ENCODE data around the gene SLC6A15. TPM values are rescaled to one million over a fixed set of nuclear protein-coding genes. Genes with fewer than 3 reads are reported as not detected.

Gene SLC6A15
- total and polyA plus RNA-seq, 2 of the 8 experiments (the other 6 are each of a cell fraction or from before 2014, with no cell fraction given): 3.1 to 42.0 TPM

DNA sequence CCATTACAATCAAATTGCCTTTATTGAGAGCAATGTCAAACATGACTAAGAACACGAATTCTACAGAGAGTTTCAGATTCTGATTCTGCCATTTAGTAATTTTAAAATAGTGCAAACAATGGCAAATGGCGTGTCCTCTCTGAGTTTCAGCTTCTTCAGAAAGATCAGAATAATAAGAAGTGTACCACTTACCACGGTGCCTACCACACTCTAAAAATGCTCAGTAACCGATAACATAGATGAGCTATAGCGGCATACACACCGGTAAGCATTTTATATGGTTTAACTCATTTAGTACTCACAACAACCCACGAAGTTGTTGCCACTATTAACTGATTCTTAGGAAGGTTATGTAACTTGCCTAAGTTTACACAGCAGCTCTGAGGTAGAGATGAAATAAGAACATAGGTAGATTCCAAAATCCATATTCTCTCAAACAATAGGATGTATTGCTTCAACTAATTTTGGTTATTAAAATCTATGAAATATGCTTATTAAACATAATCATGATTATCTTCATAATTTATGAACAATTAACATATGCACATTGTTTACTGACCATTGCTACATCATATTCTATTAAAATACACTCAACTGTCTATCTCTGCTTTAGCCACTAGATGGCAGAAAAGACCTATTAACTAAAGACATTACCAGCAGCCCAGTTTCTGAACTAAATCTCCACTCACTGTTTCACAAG, 38.3 kb downstream of the SLC6A15 start (continued):
- TF ChIP-seq GTF2F1 (IDR thresholded peaks at IDR 0.05; ENCODE audit: borderline replicate concordance, low read depth, low read length): no peak
- 0 out of 2 replicates have a peak, but pooled peaks have one; percentile 31 for TF ChIP-seq CEBPB (IDR thresholded peaks at IDR 0.05; ENCODE audit: low read depth, low read length)
- TF ChIP-seq, protein P1, sequence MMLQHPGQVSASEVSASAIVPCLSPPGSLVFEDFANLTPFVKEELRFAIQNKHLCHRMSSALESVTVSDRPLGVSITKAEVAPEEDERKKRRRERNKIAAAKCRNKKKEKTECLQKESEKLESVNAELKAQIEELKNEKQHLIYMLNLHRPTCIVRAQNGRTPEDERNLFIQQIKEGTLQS (IDR thresholded peaks at IDR 0.05; ENCODE audit: insufficient read depth, low read depth, low read length): no peak
- no peak for TF ChIP-seq JUN (IDR thresholded peaks at IDR 0.05; ENCODE audit: low read depth, low read length)
